HL-60 (cell line): Measurements from ENCODE around the gene DIPK1A.

Source experiments
- CTCF ChIP-seq: IDR thresholded peaks from one replicate; pipeline ENCODE4 v1.5.1; 2011; ENCODE audit warnings: low read length, control low read depth, inconsistent platforms; ENCODE audit not compliant: insufficient read depth
- GABPA ChIP-seq: IDR thresholded peaks from 2 replicates; pipeline ENCODE4 v1.6.1; 2012; ENCODE audit warnings: low read depth
- POLR2AphosphoS5 ChIP-seq: IDR thresholded peaks from 2 replicates; pipeline ENCODE4 v1.6.1; 2012; ENCODE audit warnings: low read depth
- REST ChIP-seq: IDR thresholded peaks from 2 replicates; pipeline ENCODE4 v1.6.1; 2012; ENCODE audit warnings: low read depth; ENCODE audit not compliant: insufficient replicate concordance
- SPI1 ChIP-seq: IDR thresholded peaks from 2 replicates; pipeline ENCODE4 v1.6.1; 2012; ENCODE audit warnings: low read depth, mild to moderate bottlenecking, borderline replicate concordance

- TF ChIP-seq CTCF (no peak), POLR2AphosphoS5 (no peak), REST (no peak), SPI1 (no peak), GABPA (no peak)
These were observed 74.3 kb downstream of the DIPK1A start for GRCh38 chr1:92886886-92887419.
